Activated naive CD4-positive, alpha-beta T cell treated with anti-CD3 and anti-CD28 coated beads, Interleukin-2, amount 50 U/mL, for 72 hours (primary cell): ENCODE measurements around the gene DELE1. TPM values are rescaled to one million over a fixed set of nuclear protein-coding genes. Genes with fewer than 3 reads are reported as not detected.
A peak's percentile ranks its signal among the peaks of the same experiment; 100 is the strongest.
"Not testable (repeated sequence)": the region's sequence is repeated elsewhere in the genome, so short reads cannot be mapped to it uniquely, and the experiment has no call there.

Source experiments
- ATAC-seq, 2 donors: fragments of 150-1000 bp; cut with Tn5 transposase; 2 replicates each; pipeline ENCODE4 v1.10.0; 2021; ENCODE audit warnings: mild to moderate bottlenecking in 2 of 2, moderate library complexity in 2 of 2
- DNase-seq, 2 donors: peaks; one replicate each; pipeline ENCODE4 v3.0.0; 2021 to 2022; ENCODE audit warnings: low spot score in 2 of 2
- H3K27ac Mint-ChIP-seq, 2 donors: one replicate each; pipeline ENCODE4 v1.8.0; 2022; ENCODE audit warnings: mild to moderate bottlenecking in 2 of 2, mixed read lengths in 2 of 2
- H3K36me3 Mint-ChIP-seq, 2 donors: one replicate each; pipeline ENCODE4 v1.8.0; 2022; ENCODE audit warnings: mixed read lengths in 2 of 2
- H3K9me3 Mint-ChIP-seq, 2 donors: one replicate each; pipeline ENCODE4 v1.8.0; 2022; ENCODE audit warnings: mixed read lengths in 2 of 2
- total RNA-seq, 2 donors: library from RNA; stranded (reverse); gene quantifications; one replicate each; pipeline ENCODE4 v1.2.3, GENCODE V29; 2022

The DELE1 gene
- total RNA-seq, 2 donors from 2014 or later, result 69.7 to 101 TPM

- ATAC-seq (no peak), DNase-seq (no peak)
- peaks cover 0 to 4% of the 10 kb centered on the region in 2 donors for H3K36me3 Mint-ChIP-seq
- H3K9me3 Mint-ChIP-seq, result no peaks in the 10 kb centered on the region
- peak overlapping the region in 1 of 2 donors; percentile 18 for H3K27ac Mint-ChIP-seq
Observed at GRCh38 chr5:141913560-141914198, 10.0 kb upstream of the DELE1 start.

GRCh38 chr5:141914199-141914743, 9.4 kb upstream of the DELE1 start:
- peak in 1 of 2 donors; percentile 26 for DNase-seq
- Mint-ChIP-seq H3K27ac (no peak overlapping the region), H3K9me3 (no peaks in the 10 kb centered on the region), H3K36me3 (peaks cover 0 to 4% of the 10 kb centered on the region in 2 donors)
- ATAC-seq, result peak; percentile 71 to 76

- DNase-seq (no peak), ATAC-seq (no peak)
- Mint-ChIP-seq H3K27ac (peak overlapping the region in 1 of 2 donors; percentile 4), H3K36me3 (peaks cover 0 to 4% of the 10 kb centered on the region in 2 donors), H3K9me3 (no peaks in the 10 kb centered on the region)
Observed at GRCh38 chr5:141914797-141915196, 8.9 kb upstream of the DELE1 start.

- ATAC-seq (no peak), DNase-seq (no peak)
- Mint-ChIP-seq H3K27ac (no peak overlapping the region), H3K9me3 (no peaks in the 10 kb centered on the region), H3K36me3 (peaks cover 0 to 4% of the 10 kb centered on the region in 2 donors)
Observed at GRCh38 chr5:141915881-141916336, 7.8 kb upstream of the DELE1 start.

GRCh38 chr5:141916522-141916921, 7.1 kb upstream of the DELE1 start:
- no peaks in the 10 kb centered on the region for H3K9me3 Mint-ChIP-seq
- peaks cover 0 to 4% of the 10 kb centered on the region in 2 donors for H3K36me3 Mint-ChIP-seq
- no peak overlapping the region for H3K27ac Mint-ChIP-seq
- no peak for ATAC-seq
- DNase-seq, result no peak

- Mint-ChIP-seq H3K9me3 (no peaks in the 10 kb centered on the region), H3K36me3 (peaks cover 0 to 4% of the 10 kb centered on the region in 2 donors), H3K27ac (no peak overlapping the region)
- DNase-seq (no peak), ATAC-seq (no peak)
Observed at GRCh38 chr5:141917760-141918159, 5.9 kb upstream of the DELE1 start.

GRCh38 chr5:141919218-141920119, 4.2 kb upstream of the DELE1 start:
- ATAC-seq (no peak), DNase-seq (no peak)
- no peaks in the 10 kb centered on the region for H3K9me3 Mint-ChIP-seq
- peak overlapping the region in 1 of 2 donors; percentile 12 for H3K27ac Mint-ChIP-seq
- peaks cover 0 to 8% of the 10 kb centered on the region in 2 donors for H3K36me3 Mint-ChIP-seq

- peak overlapping the region in 1 of 2 donors; percentile 22 for H3K27ac Mint-ChIP-seq
- peaks cover 6 to 13% of the 10 kb centered on the region in 2 donors for H3K36me3 Mint-ChIP-seq
- ATAC-seq (no peak), DNase-seq (no peak)
- no peaks in the 10 kb centered on the region for H3K9me3 Mint-ChIP-seq
Observed at GRCh38 chr5:141920771-141921170, 2.9 kb upstream of the DELE1 start.

- H3K36me3 Mint-ChIP-seq, result peaks cover 12 to 18% of the 10 kb centered on the region in 2 donors
- peak overlapping the region; percentile 85 to 95 for H3K27ac Mint-ChIP-seq
- not testable (repeated sequence) for DNase-seq, H3K9me3 Mint-ChIP-seq
- ATAC-seq, result peak in 1 of 2 donors; percentile 6
Observed at GRCh38 chr5:141922827-141923447, 734 bp upstream of the DELE1 start.

- H3K36me3 Mint-ChIP-seq, result peaks cover 16 to 18% of the 10 kb centered on the region in 2 donors
- H3K27ac Mint-ChIP-seq, result no peak overlapping the region
- DNase-seq (no peak), ATAC-seq (no peak)
- no peaks in the 10 kb centered on the region for H3K9me3 Mint-ChIP-seq
Observed at GRCh38 chr5:141926434-141926833, 2.8 kb downstream of the DELE1 start.

GRCh38 chr5:141928051-141928450, 4.4 kb downstream of the DELE1 start:
- H3K9me3 Mint-ChIP-seq, result no peaks in the 10 kb centered on the region
- H3K27ac Mint-ChIP-seq, result peak overlapping the region in 1 of 2 donors; percentile 63
- peaks cover 16 to 18% of the 10 kb centered on the region in 2 donors for H3K36me3 Mint-ChIP-seq
- DNase-seq, result no peak
- ATAC-seq, result no peak

- Mint-ChIP-seq H3K9me3 (no peaks in the 10 kb centered on the region), H3K27ac (no peak overlapping the region), H3K36me3 (peaks cover 10 to 16% of the 10 kb centered on the region in 2 donors)
- no peak for ATAC-seq
- no peak for DNase-seq
Observed at GRCh38 chr5:141929398-141930058, 5.9 kb downstream of the DELE1 start.

- Mint-ChIP-seq H3K36me3 (peaks cover under 1 to 9% of the 10 kb centered on the region in 2 donors), H3K27ac (peak overlapping the region in 1 of 2 donors; percentile 58), H3K9me3 (no peaks in the 10 kb centered on the region)
- no peak for DNase-seq
- no peak for ATAC-seq
Observed at GRCh38 chr5:141931694-141932093, 8.0 kb downstream of the DELE1 start.

GRCh38 chr5:141933151-141933550, 9.5 kb downstream of the DELE1 start:
- DNase-seq, result no peak
- Mint-ChIP-seq H3K36me3 (peaks cover 0 to 2% of the 10 kb centered on the region in 2 donors), H3K27ac (peak overlapping the region in 1 of 2 donors; percentile 24), H3K9me3 (no peaks in the 10 kb centered on the region)
- no peak for ATAC-seq

- H3K36me3 Mint-ChIP-seq, result no peaks in the 10 kb centered on the region
- H3K27ac Mint-ChIP-seq, result no peak overlapping the region
- DNase-seq, result no peak
- no peak for ATAC-seq
- H3K9me3 Mint-ChIP-seq, result no peaks in the 10 kb centered on the region
Observed at GRCh38 chr5:141934099-141934844, 10.6 kb downstream of the DELE1 start.
